HuH-7 (cell line): Measurements from ENCODE around the gene KIF9.
"Not testable (repeated sequence)": the region's sequence is repeated elsewhere in the genome, so short reads cannot be mapped to it uniquely, and the experiment has no call there.

Source experiments
- DNase-seq: peaks from one replicate; pipeline ENCODE4 v3.0.0; 2011; ENCODE audit warnings: low spot score

KIF9 gene

GRCh38 chr3:47250309-47251060 lies 32.1 kb downstream of the KIF9 start:
- DNase-seq: peak; percentile 76

- DNase-seq: no peak
Observed at GRCh38 chr3:47247131-47248064, 35.2 kb downstream of the KIF9 start.

- DNase-seq: no peak
Observed at GRCh38 chr3:47245271-47245670, 37.3 kb downstream of the KIF9 start.

GRCh38 chr3:47244531-47245100 lies 38.0 kb downstream of the KIF9 start:
- no peak for DNase-seq

GRCh38 chr3:47243419-47244147 lies 39.0 kb downstream of the KIF9 start:
- no peak for DNase-seq

- DNase-seq: no peak
Observed at GRCh38 chr3:47239929-47240328, 42.7 kb downstream of the KIF9 start.

- no peak for DNase-seq
Observed at GRCh38 chr3:47238017-47238416, 44.6 kb downstream of the KIF9 start.

- no peak for DNase-seq
Observed at GRCh38 chr3:47228088-47228487, 54.5 kb downstream of the KIF9 start.

- DNase-seq: no peak
Observed at GRCh38 chr3:47227678-47228077, 54.9 kb downstream of the KIF9 start.

- DNase-seq: no peak
Observed at GRCh38 chr3:47225310-47225906, 57.2 kb downstream of the KIF9 start.

- DNase-seq: no peak
Observed at GRCh38 chr3:47223755-47224154, 58.8 kb downstream of the KIF9 start.

- DNase-seq: no peak
Observed at GRCh38 chr3:47221798-47222197, 60.8 kb downstream of the KIF9 start.

- no peak for DNase-seq
Observed at GRCh38 chr3:47210863-47211405, 71.7 kb downstream of the KIF9 start.

GRCh38 chr3:47206022-47206421 lies 76.6 kb downstream of the KIF9 start:
- DNase-seq: not testable (repeated sequence)

- no peak for DNase-seq
Observed at GRCh38 chr3:47204875-47205274, 77.7 kb downstream of the KIF9 start.

- no peak for DNase-seq
Observed at GRCh38 chr3:47202542-47202941, 80.1 kb downstream of the KIF9 start.

GRCh38 chr3:47197287-47197686 lies 85.3 kb downstream of the KIF9 start:
- no peak for DNase-seq

- no peak for DNase-seq
Observed at GRCh38 chr3:47194994-47195393, 87.6 kb downstream of the KIF9 start.

- no peak for DNase-seq
Observed at GRCh38 chr3:47193871-47194859, 88.4 kb downstream of the KIF9 start.

GRCh38 chr3:47186285-47186684 lies 96.3 kb downstream of the KIF9 start:
- no peak for DNase-seq
